ENCODE measurements around the gene RUNDC3A.

RUNDC3A gene

DNA sequence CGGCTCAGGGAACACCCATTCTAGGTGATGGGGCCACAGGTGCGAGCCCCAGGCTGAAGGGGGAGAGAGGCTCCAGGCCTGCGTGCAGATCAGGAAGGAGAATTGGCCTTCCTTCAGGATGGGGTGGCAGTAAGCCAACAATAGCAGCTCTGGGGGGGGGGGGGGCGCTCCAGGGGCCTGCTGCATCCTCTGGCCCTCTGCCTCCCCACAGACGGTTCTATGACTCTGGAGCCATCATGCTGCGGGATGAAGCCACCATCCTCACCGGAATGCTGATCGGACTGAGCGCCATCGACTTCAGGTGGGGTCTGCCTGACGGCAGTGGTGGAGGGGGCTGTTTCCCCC is 6.1 kb downstream of the RUNDC3A start:
- H3K9me3 ChIP-seq: no peaks in the 10 kb centered on the region
- H3K36me3 ChIP-seq: peaks cover 25% of the 10 kb centered on the region
- no peak for DNase-seq
- no peaks in the 10 kb centered on the region for H3K27me3 ChIP-seq
- no peak overlapping the region for H3K4me3 ChIP-seq (ENCODE audit: low read depth, low read length)
- peaks cover 6% of the 10 kb centered on the region for H3K4me1 ChIP-seq
- TF ChIP-seq, protein P1, sequence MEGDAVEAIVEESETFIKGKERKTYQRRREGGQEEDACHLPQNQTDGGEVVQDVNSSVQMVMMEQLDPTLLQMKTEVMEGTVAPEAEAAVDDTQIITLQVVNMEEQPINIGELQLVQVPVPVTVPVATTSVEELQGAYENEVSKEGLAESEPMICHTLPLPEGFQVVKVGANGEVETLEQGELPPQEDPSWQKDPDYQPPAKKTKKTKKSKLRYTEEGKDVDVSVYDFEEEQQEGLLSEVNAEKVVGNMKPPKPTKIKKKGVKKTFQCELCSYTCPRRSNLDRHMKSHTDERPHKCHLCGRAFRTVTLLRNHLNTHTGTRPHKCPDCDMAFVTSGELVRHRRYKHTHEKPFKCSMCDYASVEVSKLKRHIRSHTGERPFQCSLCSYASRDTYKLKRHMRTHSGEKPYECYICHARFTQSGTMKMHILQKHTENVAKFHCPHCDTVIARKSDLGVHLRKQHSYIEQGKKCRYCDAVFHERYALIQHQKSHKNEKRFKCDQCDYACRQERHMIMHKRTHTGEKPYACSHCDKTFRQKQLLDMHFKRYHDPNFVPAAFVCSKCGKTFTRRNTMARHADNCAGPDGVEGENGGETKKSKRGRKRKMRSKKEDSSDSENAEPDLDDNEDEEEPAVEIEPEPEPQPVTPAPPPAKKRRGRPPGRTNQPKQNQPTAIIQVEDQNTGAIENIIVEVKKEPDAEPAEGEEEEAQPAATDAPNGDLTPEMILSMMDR (IDR thresholded peaks at IDR 0.05; ENCODE audit: low read depth, low read length): no peak

DNA sequence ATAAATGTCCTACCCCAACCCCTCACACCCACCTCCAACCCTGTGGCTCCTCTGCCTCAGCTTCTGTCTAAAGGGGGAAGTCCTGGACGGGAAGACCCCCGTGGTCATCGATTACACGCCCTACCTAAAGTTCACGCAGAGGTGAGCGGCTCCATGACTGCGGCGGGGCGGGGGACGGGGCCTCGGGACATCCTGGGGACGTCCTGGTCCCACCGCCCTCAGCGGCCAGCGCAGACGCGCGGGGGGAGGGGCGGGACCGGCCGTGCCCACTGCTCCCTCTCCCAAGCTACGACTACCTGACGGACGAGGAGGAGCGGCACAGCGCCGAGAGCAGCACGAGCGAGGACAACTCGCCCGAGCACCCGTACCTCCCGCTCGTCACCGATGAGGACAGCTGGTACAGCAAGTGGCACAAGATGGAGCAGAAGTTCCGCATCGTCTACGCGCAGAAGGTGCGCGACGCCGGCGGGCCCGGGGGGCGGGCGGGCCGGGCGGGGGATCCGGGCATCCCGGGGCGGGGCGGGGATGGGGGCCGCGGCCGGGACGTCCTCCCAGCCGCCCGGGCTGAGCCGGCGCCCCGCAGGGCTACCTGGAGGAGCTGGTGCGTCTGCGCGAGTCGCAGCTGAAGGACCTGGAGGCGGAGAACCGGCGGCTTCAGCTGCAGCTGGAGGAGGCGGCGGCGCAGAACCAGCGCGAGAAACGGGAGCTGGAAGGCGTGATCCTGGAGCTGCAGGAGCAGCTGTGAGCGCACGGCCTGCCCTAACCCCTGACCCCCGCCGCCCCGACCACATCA is 6.7 kb downstream of the RUNDC3A start:
- Histone ChIP-seq H3K9me3 (no peaks in the 10 kb centered on the region), H3K27me3 (no peaks in the 10 kb centered on the region), H3K4me3 (ENCODE audit: low read depth, low read length) (no peak overlapping the region), H3K36me3 (peaks cover 31% of the 10 kb centered on the region), H3K4me1 (peaks cover 6% of the 10 kb centered on the region)
- no peak for DNase-seq
- TF ChIP-seq, protein P1 (IDR thresholded peaks at IDR 0.05; ENCODE audit: low read depth, low read length): no peak

DNA sequence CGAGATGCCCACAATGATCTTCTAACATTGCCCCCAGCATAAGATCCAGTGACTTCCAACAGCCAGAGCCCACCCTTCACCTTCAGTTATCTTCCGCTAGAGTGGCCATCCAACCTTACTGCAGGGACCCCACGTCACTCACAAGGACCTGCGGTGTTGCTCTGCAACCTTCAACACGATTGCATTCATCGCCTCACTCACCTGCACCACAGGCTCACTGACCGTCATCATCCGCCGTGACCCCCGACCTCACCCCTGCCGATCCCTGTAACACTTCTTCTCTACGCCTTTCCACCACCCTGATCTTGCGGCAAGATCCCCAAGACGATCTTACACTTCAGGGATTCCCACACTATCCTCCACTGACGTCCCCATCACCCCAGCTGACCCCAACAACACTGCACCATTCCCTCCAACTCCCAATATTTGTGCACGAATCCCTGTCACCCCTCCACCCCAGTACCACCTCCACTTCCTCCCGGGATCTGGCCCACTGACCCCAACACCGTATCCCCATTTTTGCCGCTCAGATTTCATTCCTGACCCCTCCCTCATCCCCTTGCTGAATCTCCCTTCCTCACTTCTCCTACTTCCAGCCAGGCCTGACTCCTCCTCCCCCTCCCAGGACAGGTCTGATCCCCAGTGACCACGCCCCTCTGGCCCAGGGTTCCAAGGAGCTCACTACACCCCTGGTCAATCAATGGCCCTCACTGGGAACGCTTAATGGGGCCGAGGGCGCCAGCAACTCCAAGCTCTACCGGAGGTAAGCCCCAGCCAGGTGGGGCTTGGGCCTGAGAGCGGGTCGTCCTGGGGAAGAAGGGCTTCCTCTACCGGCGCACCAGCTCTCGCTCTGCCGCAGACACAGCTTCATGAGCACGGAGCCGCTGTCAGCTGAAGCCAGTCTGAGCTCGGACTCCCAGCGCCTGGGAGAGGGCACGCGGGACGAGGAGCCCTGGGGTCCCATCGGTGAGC is 7.6 kb downstream of the RUNDC3A start:
- Histone ChIP-seq H3K27me3 (no peaks in the 10 kb centered on the region), H3K36me3 (peaks cover 40% of the 10 kb centered on the region), H3K4me3 (ENCODE audit: low read depth, low read length) (no peak overlapping the region), H3K4me1 (peaks cover under 1% of the 10 kb centered on the region), H3K9me3 (no peaks in the 10 kb centered on the region)
- TF ChIP-seq, protein P1 (IDR thresholded peaks at IDR 0.05; ENCODE audit: low read depth, low read length): no peak
- DNase-seq: peak; percentile 25

DNA sequence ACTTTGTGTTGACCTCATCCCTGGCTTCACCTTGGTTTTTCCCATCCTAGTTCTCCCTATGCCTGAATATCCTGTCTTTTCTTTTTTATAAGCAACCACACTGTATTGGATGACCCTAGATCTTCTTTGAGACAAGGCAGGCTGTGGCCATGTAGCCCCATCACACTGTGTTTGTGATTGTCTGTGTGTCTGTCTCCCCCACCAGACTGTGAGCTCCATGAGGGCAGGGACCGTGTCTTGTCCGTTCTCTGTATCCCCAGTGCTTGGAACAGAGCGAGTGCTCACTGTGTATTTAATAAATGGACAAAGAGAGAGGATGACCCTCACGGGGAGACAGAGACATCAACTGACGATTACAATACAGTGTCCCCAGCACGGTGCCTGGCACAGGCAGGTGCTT is 9.1 kb downstream of the RUNDC3A start:
- Histone ChIP-seq H3K4me1 (no peaks in the 10 kb centered on the region), H3K27me3 (no peaks in the 10 kb centered on the region), H3K4me3 (ENCODE audit: low read depth, low read length) (no peak overlapping the region), H3K36me3 (peaks cover 55% of the 10 kb centered on the region), H3K9me3 (no peaks in the 10 kb centered on the region)
- TF ChIP-seq, protein P1 (IDR thresholded peaks at IDR 0.05; ENCODE audit: low read depth, low read length): no peak
- no peak for DNase-seq

DNA sequence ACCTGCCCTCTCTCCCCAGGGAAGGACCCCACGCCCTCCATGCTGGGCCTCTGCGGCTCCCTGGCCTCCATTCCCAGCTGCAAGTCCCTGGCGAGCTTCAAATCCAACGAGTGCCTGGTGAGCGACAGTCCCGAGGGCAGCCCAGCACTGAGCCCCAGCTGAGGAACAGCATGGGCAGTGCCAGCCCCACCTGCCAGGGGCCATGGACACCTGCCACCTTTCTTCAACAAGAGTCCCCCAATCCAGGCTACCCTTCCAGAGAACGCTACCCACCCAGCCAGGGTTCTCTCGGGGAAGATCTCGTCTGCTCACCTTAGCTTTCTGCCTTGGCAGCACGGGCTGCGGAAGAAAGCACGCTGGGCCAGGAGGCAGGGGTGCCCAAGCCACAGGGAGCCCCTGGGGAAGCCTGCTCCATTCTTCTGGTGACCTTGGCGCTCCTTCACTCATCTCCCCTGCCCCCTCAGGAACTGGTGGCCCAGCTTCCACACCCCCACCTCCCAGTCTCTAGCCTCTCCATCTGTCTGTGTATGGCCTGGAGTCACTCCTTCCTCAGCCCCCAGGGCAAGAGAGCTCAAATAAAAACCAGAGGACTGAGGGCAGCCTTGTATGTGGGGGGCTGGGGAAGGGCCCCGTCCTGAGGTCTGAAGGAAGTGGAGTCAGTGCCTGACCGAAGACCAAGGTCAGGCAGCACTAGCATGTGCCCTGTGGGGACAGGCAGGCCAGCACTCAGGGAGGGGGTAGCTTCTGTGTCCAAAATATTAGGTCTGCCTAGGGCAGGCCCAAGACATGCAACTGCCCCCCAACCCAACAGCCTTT is 9.9 kb downstream of the RUNDC3A start:
- H3K36me3 ChIP-seq: peaks cover 58% of the 10 kb centered on the region
- no peaks in the 10 kb centered on the region for H3K27me3 ChIP-seq
- DNase-seq: no peak
- H3K4me3 ChIP-seq (ENCODE audit: low read depth, low read length): no peak overlapping the region
- H3K9me3 ChIP-seq: no peaks in the 10 kb centered on the region
- no peaks in the 10 kb centered on the region for H3K4me1 ChIP-seq
- TF ChIP-seq, protein P1 (IDR thresholded peaks at IDR 0.05; ENCODE audit: low read depth, low read length): no peak

Data from BE2C (cell line).